ENCODE measurements around the gene SBF2.

- TF ChIP-seq POLR2A (IDR thresholded peaks at IDR 0.05) (no peak), CTCF (IDR thresholded peaks at IDR 0.05) (no peak)
These were observed 313.1 kb downstream of the SBF2 start for GRCh38 chr11:9980931-9981330.
